WTC11 (cell line): ENCODE results near the gene ABHD18.

ENCODE experiments used
- JAZF1 ChIP-seq: fragments of 250-450 bp; sonication (Bioruptor Pico); IDR thresholded peaks from 2 replicates; pipeline ENCODE4 v1.9.0; 2021; ENCODE audit warnings: moderate library complexity, mild to moderate bottlenecking, inconsistent platforms
- ZNF121 ChIP-seq: sonication (generic); formaldehyde crosslinking; IDR thresholded peaks from 2 replicates; pipeline ENCODE4 v1.8.0; 2023; ENCODE audit warnings: missing genetic modification reagents
- TF ChIP-seq, protein P1 (sequence below): sonication (generic); formaldehyde crosslinking; IDR thresholded peaks from 2 replicates; pipeline ENCODE4 v1.8.1; 2023; ENCODE audit warnings: mild to moderate bottlenecking, missing genetic modification reagents, moderate library complexity
- TF ChIP-seq, protein P2 (sequence below): sonication (generic); formaldehyde crosslinking; IDR thresholded peaks from 2 replicates; pipeline ENCODE4 v1.8.0; 2022; ENCODE audit warnings: missing genetic modification reagents

DNA sequence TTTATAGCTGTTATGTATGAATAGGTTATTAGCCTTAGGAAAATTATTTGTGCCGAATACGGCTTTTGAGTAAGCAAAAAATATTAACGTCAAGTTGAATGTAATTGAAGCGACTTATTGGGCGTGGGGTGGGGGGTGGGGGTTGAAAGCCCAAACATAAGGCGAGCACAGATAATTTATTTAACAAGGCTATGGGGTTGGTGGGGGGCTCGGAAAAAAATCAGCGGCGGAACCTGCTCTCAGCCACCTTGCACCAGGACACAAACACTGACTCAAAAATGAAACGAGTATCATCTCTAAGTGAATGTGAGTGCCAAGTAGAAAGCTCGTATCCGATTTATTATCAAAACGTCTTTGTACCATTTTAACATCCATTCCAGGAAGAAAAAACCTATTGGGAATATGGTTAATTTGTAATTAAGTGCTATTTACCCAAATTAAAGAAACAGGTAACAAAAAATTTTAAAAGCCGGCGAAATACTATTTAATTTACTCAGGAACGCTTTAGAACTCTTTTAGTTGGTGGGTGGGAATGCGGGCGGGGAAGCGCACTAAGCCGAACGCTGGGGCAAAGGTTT is 95.0 kb downstream of the ABHD18 start:
- TF ChIP-seq, protein P1, sequence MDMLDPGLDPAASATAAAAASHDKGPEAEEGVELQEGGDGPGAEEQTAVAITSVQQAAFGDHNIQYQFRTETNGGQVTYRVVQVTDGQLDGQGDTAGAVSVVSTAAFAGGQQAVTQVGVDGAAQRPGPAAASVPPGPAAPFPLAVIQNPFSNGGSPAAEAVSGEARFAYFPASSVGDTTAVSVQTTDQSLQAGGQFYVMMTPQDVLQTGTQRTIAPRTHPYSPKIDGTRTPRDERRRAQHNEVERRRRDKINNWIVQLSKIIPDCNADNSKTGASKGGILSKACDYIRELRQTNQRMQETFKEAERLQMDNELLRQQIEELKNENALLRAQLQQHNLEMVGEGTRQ (CRISPR knock-in tag) = no peak
- TF ChIP-seq, protein P2, sequence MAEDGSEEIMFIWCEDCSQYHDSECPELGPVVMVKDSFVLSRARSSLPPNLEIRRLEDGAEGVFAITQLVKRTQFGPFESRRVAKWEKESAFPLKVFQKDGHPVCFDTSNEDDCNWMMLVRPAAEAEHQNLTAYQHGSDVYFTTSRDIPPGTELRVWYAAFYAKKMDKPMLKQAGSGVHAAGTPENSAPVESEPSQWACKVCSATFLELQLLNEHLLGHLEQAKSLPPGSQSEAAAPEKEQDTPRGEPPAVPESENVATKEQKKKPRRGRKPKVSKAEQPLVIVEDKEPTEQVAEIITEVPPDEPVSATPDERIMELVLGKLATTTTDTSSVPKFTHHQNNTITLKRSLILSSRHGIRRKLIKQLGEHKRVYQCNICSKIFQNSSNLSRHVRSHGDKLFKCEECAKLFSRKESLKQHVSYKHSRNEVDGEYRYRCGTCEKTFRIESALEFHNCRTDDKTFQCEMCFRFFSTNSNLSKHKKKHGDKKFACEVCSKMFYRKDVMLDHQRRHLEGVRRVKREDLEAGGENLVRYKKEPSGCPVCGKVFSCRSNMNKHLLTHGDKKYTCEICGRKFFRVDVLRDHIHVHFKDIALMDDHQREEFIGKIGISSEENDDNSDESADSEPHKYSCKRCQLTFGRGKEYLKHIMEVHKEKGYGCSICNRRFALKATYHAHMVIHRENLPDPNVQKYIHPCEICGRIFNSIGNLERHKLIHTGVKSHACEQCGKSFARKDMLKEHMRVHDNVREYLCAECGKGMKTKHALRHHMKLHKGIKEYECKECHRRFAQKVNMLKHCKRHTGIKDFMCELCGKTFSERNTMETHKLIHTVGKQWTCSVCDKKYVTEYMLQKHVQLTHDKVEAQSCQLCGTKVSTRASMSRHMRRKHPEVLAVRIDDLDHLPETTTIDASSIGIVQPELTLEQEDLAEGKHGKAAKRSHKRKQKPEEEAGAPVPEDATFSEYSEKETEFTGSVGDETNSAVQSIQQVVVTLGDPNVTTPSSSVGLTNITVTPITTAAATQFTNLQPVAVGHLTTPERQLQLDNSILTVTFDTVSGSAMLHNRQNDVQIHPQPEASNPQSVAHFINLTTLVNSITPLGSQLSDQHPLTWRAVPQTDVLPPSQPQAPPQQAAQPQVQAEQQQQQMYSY (CRISPR knock-in tag) = no peak
- no peak for TF ChIP-seq ZNF121 (CRISPR knock-in tag)
- TF ChIP-seq JAZF1 = no peak
